Duodenal mucosa (tissue), 2 donors: ENCODE measurements around the gene BTBD8.
A peak's percentile ranks its signal among the peaks of the same experiment; 100 is the strongest.
"Not testable (repeated sequence)": the region's sequence is repeated elsewhere in the genome, so short reads cannot be mapped to it uniquely, and the experiment has no call there.

Source experiments
- H3K27ac ChIP-seq: one replicate; pipeline ENCODE4 v1.7.0; 2013; ENCODE audit warnings: low read depth, low read length
- H3K27me3 ChIP-seq, 2 donors: one replicate each; pipeline ENCODE4 v1.7.0; 2013; ENCODE audit warnings: low read length in 2 of 2, control low read depth in 1 of 2; ENCODE audit not compliant: insufficient read depth in 2 of 2, control insufficient read depth in 1 of 2
- H3K36me3 ChIP-seq, 2 donors: one replicate each; pipeline ENCODE4 v1.7.0; 2013; ENCODE audit warnings: low read length in 2 of 2, control low read depth in 1 of 2; ENCODE audit not compliant: insufficient read depth in 2 of 2, control insufficient read depth in 1 of 2
- H3K4me1 ChIP-seq, 2 donors: one replicate each; pipeline ENCODE4 v1.7.0; 2013; ENCODE audit warnings: low read length in 2 of 2, control low read depth in 1 of 2; ENCODE audit not compliant: insufficient read depth in 2 of 2, control insufficient read depth in 1 of 2
- H3K4me3 ChIP-seq, 2 donors: one replicate each; pipeline ENCODE4 v1.7.0; 2013; ENCODE audit warnings: low read length in 2 of 2, low read depth in 1 of 2
- H3K9ac ChIP-seq, 2 donors: one replicate each; pipeline ENCODE4 v1.7.0; 2013; ENCODE audit warnings: low read length in 2 of 2, low read depth in 1 of 2
- H3K9me3 ChIP-seq, 2 donors: one replicate each; pipeline ENCODE4 v1.7.0; 2013; ENCODE audit warnings: low read length in 2 of 2, control low read depth in 1 of 2; ENCODE audit not compliant: control insufficient read depth in 1 of 2

The BTBD8 gene

GRCh38 chr1:92065042-92065441, 15.1 kb upstream of the BTBD8 start:
- Histone ChIP-seq H3K27me3 (no peaks in the 10 kb centered on the region), H3K36me3 (no peaks in the 10 kb centered on the region), H3K4me1 (no peaks in the 10 kb centered on the region), H3K9me3 (no peaks in the 10 kb centered on the region), H3K9ac (no peak overlapping the region), H3K27ac (no peak overlapping the region), H3K4me3 (no peak overlapping the region)

- Histone ChIP-seq H3K9me3 (no peaks in the 10 kb centered on the region), H3K4me3 (no peak overlapping the region), H3K9ac (no peak overlapping the region)
Observed at GRCh38 chr1:92066321-92066720, 13.8 kb upstream of the BTBD8 start.

DNA sequence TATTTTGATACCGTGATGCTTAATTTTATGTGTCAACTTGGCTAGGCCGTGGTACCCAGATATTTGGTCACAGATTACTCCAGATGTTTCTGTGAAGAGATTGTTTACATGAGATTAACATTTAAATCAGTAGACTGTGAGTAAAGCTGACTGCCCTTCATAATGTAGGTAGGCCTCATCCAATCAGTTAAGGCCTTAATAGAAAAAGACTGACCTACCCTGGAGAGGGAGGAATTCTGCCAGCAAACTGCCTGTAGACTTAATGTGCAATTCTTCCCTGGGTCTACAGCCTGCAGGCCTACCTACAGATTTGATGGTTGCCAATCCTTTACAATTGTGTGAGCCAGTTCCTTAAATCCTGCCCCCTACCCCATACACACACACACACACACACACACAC, 9.3 kb upstream of the BTBD8 start:
- H3K4me1 ChIP-seq, result no peaks in the 10 kb centered on the region

More at GRCh38 chr1:92066321-92066720, 13.8 kb upstream of the BTBD8 start:
- Histone ChIP-seq H3K36me3 (no peaks in the 10 kb centered on the region), H3K4me1 (no peaks in the 10 kb centered on the region), H3K27me3 (no peaks in the 10 kb centered on the region), H3K27ac (no peak overlapping the region)

DNA sequence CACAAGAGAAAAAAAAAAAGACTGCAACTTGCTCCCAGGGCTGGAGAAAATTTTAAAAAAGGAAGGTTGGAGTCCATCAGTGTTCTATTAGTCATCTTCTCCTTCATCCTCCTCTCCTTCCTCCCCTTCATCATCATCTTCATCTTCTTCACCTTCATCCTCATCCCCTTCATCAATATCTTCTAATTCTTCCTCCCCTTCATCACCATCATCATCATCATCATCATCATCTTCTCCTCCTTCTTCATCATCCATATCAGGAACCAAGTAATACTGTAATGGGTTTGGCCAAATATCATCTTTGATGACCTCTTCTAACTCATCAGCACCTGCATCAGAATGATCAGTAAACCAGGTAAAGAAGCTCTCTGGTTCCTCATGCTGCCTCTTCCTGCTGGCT, 5.7 kb upstream of the BTBD8 start:
- H3K9me3 ChIP-seq, H3K36me3 ChIP-seq, H3K4me1 ChIP-seq, H3K27ac ChIP-seq, H3K9ac ChIP-seq, H3K27me3 ChIP-seq, H3K4me3 ChIP-seq: not testable (repeated sequence)

More for the DNA sequence above, 9.3 kb upstream of the BTBD8 start:
- Histone ChIP-seq H3K4me3 (no peak overlapping the region), H3K27me3 (no peaks in the 10 kb centered on the region), H3K9me3 (no peaks in the 10 kb centered on the region), H3K27ac (no peak overlapping the region), H3K36me3 (no peaks in the 10 kb centered on the region), H3K9ac (no peak overlapping the region)

DNA sequence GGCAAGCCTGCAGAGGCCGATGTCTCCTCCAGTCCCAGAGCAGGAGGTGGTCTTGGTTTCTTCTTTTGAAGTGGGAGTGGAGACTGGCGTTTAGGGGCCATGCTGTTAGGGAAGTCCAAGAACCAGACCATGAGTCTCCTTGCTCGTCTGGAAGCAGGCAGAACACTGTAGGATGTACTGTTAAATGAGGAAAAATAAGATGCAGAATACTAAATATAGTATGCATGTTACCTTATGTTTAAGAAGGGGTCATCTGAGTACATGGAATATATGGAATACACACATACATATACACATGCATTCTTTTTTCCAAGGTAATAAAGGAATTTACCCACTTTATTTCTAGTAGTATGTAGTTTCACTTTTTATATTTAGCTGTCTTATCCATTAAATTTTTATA, 4.8 kb upstream of the BTBD8 start, which contains the start of gene SETSIP:
Gene SETSIP (minus strand): TSS at position 101 of the 400 bp plus-strand sequence. CDS start 0 bp downstream, at position 101.
- no peaks in the 10 kb centered on the region for H3K36me3 ChIP-seq
- no peaks in the 10 kb centered on the region for H3K9me3 ChIP-seq
- peaks cover 0 to 4% of the 10 kb centered on the region in 2 donors for H3K4me1 ChIP-seq
- H3K27me3 ChIP-seq, result no peaks in the 10 kb centered on the region
- no peak within 1 kb of the TSS for H3K9ac ChIP-seq
- H3K4me3 ChIP-seq, result no peak within 1 kb of the TSS
- H3K27ac ChIP-seq, result no peak within 1 kb of the TSS

- H3K4me3 ChIP-seq, result no peak overlapping the region
- no peak overlapping the region for H3K27ac ChIP-seq
- H3K9me3 ChIP-seq, result no peaks in the 10 kb centered on the region
- H3K9ac ChIP-seq, result no peak overlapping the region
- H3K4me1 ChIP-seq, result peaks cover 0 to 9% of the 10 kb centered on the region in 2 donors
- no peaks in the 10 kb centered on the region for H3K27me3 ChIP-seq
- no peaks in the 10 kb centered on the region for H3K36me3 ChIP-seq
Observed at GRCh38 chr1:92076363-92076762, 3.8 kb upstream of the BTBD8 start.

GRCh38 chr1:92078077-92078476, 2.1 kb upstream of the BTBD8 start:
- H3K27me3 ChIP-seq, H3K9me3 ChIP-seq: not testable (repeated sequence)

DNA sequence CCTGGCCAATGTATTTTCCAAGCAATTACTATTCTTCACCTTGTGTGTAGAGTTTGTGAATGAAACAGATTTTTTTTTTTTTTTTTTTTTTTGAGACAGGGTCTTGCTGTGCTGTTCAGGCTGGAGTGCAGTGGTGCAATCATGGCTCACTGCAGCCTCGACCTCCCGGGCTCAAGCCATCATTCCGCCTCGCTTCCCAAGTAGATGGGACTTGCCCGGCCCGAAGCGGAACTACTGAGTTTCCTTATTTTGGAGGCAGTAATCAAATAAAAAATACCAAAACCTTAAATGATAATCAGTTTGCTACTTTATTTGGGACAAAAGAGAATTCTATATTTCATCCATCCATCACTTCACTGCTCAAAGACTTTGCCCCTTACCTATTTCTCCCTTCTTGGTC, 704 bp upstream of the BTBD8 start:
- H3K4me1 ChIP-seq, result peaks cover 0 to 9% of the 10 kb centered on the region in 2 donors
- no peak overlapping the region for H3K27ac ChIP-seq
- H3K9me3 ChIP-seq, result peaks cover 0 to 3% of the 10 kb centered on the region in 2 donors
- H3K9ac ChIP-seq, result no peak overlapping the region
- H3K36me3 ChIP-seq, result no peaks in the 10 kb centered on the region
- H3K27me3 ChIP-seq, result no peaks in the 10 kb centered on the region
- peak overlapping the region in 1 of 2 donors; percentile 84 for H3K4me3 ChIP-seq

More at GRCh38 chr1:92078077-92078476, 2.1 kb upstream of the BTBD8 start:
- not testable (repeated sequence) for H3K9ac ChIP-seq, H3K36me3 ChIP-seq, H3K4me1 ChIP-seq, H3K4me3 ChIP-seq, H3K27ac ChIP-seq

DNA sequence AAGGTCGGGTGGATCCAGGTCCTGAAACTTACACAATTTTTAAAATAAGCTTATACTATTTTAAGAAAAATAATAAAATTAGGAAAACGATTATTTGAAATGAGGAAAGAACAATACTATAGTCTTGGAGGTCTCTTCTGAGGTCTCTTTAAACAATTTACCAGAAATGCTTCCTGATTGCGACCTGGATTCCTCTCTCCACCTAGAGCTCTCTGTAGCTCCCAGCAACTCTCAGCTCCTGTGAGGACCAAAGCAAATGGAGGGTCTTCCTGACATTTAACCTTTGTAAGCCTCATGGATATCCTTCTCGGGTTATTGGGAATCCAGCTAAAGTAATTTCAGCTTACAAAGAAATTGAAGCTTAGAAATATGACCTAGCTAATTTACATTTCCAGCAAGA, 886 bp downstream of the BTBD8 start:
- no peak overlapping the region for H3K27ac ChIP-seq

DNA sequence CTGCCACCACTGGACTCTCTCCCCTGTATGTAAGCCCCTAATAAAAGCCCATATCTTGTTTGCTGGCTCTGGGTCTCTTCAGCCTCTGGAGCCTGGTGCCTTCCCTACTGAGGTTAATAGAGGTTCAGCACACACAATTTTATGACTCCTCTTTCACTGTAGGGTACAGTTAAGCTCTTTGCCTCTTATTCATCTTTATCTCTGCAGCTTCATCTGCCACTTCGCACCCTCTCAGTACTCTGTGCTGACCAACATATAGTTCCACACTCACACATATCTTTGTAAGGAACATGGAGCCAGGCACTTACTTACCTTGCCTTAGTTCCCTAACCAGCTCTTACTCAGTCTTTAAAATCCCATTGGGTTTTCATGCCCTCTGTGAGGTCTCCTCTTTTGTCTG, 4.5 kb downstream of the BTBD8 start:
- Histone ChIP-seq H3K36me3 (peaks cover 0 to 3% of the 10 kb centered on the region in 2 donors), H3K27me3 (no peaks in the 10 kb centered on the region), H3K9me3 (peaks cover 10 to 19% of the 10 kb centered on the region in 2 donors), H3K9ac (no peak overlapping the region), H3K4me3 (no peak overlapping the region), H3K27ac (no peak overlapping the region), H3K4me1 (peaks cover 0 to 8% of the 10 kb centered on the region in 2 donors)

More for the DNA sequence above, 886 bp downstream of the BTBD8 start:
- Histone ChIP-seq H3K36me3 (peaks cover 0 to 3% of the 10 kb centered on the region in 2 donors), H3K9ac (peak overlapping the region; percentile 58 to 91), H3K4me1 (peaks cover 0 to 9% of the 10 kb centered on the region in 2 donors), H3K27me3 (no peaks in the 10 kb centered on the region), H3K9me3 (peaks cover 6 to 11% of the 10 kb centered on the region in 2 donors), H3K4me3 (peak overlapping the region; percentile 84 to 95)

GRCh38 chr1:92085727-92086126, 5.6 kb downstream of the BTBD8 start:
- Histone ChIP-seq H3K36me3 (peaks cover 0 to 3% of the 10 kb centered on the region in 2 donors), H3K27me3 (no peaks in the 10 kb centered on the region), H3K9ac (no peak overlapping the region), H3K9me3 (peaks cover 10 to 19% of the 10 kb centered on the region in 2 donors), H3K27ac (no peak overlapping the region), H3K4me3 (no peak overlapping the region), H3K4me1 (peaks cover 0 to 5% of the 10 kb centered on the region in 2 donors)
